ENCODE data around the gene MON2. TPM values are rescaled to one million over a fixed set of nuclear protein-coding genes. Genes with fewer than 3 reads are reported as not detected.
A peak's percentile ranks its signal among the peaks of the same experiment; 100 is the strongest.

MON2 gene
- total RNA-seq, 1 experiment from 2014 or later = 89.5 TPM

DNA sequence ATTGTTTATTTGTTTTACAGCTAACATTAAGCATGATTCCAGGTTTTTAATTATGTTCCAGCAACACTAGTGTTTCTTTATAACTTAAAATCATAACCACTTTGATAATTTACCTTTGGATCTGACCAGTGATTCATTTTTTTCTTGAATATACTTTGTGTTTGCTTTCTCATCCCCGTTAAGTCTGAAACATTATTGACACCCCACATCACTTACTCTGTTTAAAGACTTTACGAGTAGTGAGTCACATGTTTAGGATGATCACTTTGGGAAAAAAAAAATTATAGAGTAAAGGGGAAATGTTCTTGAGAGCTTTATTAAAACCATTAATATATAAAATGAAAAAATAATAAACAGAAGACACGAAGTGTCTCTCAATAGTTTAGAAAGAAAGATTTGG is 132.2 kb downstream of the MON2 start:
- no peak overlapping the region for H3K4me2 ChIP-seq (ENCODE audit: low read depth, low read length, poor library complexity, severe bottlenecking)

DNA sequence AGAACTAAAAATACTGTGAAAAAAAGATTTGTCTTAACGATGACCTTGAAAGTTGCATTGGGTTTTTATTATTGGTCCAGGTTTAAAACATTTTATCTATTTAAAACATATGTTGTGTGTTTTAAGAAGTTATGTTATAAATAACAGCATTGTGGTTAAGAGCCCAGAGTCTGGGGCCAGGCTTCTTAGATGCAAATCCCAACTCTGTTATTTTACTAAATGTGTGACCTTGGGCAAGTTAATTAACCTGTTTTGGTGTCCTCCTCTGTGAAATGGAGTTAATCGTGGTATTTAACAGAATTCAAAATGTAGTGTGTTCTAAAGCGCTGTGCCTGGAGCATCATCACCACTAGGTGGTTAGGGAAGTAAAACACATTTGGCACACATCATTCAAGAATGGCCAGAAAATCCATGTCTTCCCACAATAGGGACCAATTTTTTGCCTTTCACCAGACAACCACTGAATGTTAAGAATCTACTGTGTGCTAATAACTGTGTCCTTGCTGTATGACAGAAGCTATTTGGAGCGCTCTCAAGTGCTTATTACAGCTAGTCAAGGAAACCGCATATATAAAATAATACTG is 133.3 kb downstream of the MON2 start:
- Histone ChIP-seq H3K9me2 (replicated peaks; ENCODE audit: insufficient read depth, low read length) (no peaks in the 10 kb centered on the region), H3K79me2 (ENCODE audit: low read length) (peaks cover 17% of the 10 kb centered on the region), H3K4me1 (ENCODE audit: low read length) (peaks cover 33% of the 10 kb centered on the region), H2AFZ (ENCODE audit: low read length) (no peak overlapping the region), H3K27me3 (ENCODE audit: low read length) (no peaks in the 10 kb centered on the region), H3K27ac (ENCODE audit: low read length) (no peak overlapping the region), H4K20me1 (ENCODE audit: insufficient read depth, low read depth, low read length) (no peaks in the 10 kb centered on the region; the same call in 1 of the 2 replicates), H3K9ac (ENCODE audit: low read length) (no peak overlapping the region), H3K9me3 (ENCODE audit: low read length) (no peaks in the 10 kb centered on the region), H3K4me2 (ENCODE audit: low read depth, low read length, poor library complexity, severe bottlenecking) (no peak overlapping the region), H3K36me3 (ENCODE audit: insufficient read depth, low read length) (no peaks in the 10 kb centered on the region), H3K4me3 (ENCODE audit: low read length) (no peak overlapping the region)
- DNase-seq = no peak

More for the DNA sequence above, 132.2 kb downstream of the MON2 start:
- no peak for DNase-seq
- no peak overlapping the region for H3K27ac ChIP-seq (ENCODE audit: low read length)
- no peaks in the 10 kb centered on the region for H3K9me3 ChIP-seq (ENCODE audit: low read length)
- H3K9ac ChIP-seq (ENCODE audit: low read length) = no peak overlapping the region
- no peak overlapping the region for H2AFZ ChIP-seq (ENCODE audit: low read length)
- H3K27me3 ChIP-seq (ENCODE audit: low read length) = no peaks in the 10 kb centered on the region
- H3K79me2 ChIP-seq (ENCODE audit: low read length) = peaks cover 6% of the 10 kb centered on the region
- no peaks in the 10 kb centered on the region for H4K20me1 ChIP-seq (ENCODE audit: insufficient read depth, low read depth, low read length)
- no peak overlapping the region for H3K4me3 ChIP-seq (ENCODE audit: low read length)
- no peaks in the 10 kb centered on the region for H3K36me3 ChIP-seq (ENCODE audit: insufficient read depth, low read length)
- no peaks in the 10 kb centered on the region for H3K9me2 ChIP-seq (replicated peaks; ENCODE audit: insufficient read depth, low read length)
- peaks cover 22% of the 10 kb centered on the region for H3K4me1 ChIP-seq (ENCODE audit: low read length)

DNA sequence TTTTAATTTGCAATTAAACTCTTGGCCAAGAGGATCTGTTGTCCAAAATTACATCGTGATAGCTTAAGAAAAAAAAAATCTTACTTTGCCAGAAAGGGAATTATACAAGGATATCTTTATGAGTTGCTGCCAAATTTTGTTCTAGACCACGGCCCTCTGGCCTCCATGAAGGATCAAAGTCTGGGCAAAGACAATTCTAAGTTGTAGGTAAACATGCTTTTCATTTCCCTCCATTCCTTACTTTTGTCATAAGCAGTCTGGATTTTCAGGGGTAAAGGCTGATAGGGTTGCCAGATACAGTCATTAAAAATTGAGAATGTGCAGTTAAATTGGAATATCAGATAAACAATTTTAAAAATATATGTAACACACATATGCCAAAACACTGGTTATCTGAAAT is 135.1 kb downstream of the MON2 start:
- DNase-seq = no peak
- no peaks in the 10 kb centered on the region for H3K36me3 ChIP-seq (ENCODE audit: insufficient read depth, low read length)
- no peaks in the 10 kb centered on the region for H3K9me2 ChIP-seq (replicated peaks; ENCODE audit: insufficient read depth, low read length)
- H2AFZ ChIP-seq (ENCODE audit: low read length) = peak overlapping the region; percentile 54; the same call in 1 of the 2 replicates
- H3K27ac ChIP-seq (ENCODE audit: low read length) = peak overlapping the region; percentile 88
- peak overlapping the region; percentile 88 for H3K9ac ChIP-seq (ENCODE audit: low read length)
- H3K27me3 ChIP-seq (ENCODE audit: low read length) = no peaks in the 10 kb centered on the region
- H3K4me2 ChIP-seq (ENCODE audit: low read depth, low read length, poor library complexity, severe bottlenecking) = peak overlapping the region; percentile 86
- peaks cover 36% of the 10 kb centered on the region for H3K4me1 ChIP-seq (ENCODE audit: low read length)
- H3K4me3 ChIP-seq (ENCODE audit: low read length) = peak overlapping the region; percentile 88
- no peaks in the 10 kb centered on the region for H3K9me3 ChIP-seq (ENCODE audit: low read length)
- peaks cover 19% of the 10 kb centered on the region for H3K79me2 ChIP-seq (ENCODE audit: low read length)
- H4K20me1 ChIP-seq (ENCODE audit: insufficient read depth, low read depth, low read length) = no peaks in the 10 kb centered on the region; the same call in 1 of the 2 replicates

DNA sequence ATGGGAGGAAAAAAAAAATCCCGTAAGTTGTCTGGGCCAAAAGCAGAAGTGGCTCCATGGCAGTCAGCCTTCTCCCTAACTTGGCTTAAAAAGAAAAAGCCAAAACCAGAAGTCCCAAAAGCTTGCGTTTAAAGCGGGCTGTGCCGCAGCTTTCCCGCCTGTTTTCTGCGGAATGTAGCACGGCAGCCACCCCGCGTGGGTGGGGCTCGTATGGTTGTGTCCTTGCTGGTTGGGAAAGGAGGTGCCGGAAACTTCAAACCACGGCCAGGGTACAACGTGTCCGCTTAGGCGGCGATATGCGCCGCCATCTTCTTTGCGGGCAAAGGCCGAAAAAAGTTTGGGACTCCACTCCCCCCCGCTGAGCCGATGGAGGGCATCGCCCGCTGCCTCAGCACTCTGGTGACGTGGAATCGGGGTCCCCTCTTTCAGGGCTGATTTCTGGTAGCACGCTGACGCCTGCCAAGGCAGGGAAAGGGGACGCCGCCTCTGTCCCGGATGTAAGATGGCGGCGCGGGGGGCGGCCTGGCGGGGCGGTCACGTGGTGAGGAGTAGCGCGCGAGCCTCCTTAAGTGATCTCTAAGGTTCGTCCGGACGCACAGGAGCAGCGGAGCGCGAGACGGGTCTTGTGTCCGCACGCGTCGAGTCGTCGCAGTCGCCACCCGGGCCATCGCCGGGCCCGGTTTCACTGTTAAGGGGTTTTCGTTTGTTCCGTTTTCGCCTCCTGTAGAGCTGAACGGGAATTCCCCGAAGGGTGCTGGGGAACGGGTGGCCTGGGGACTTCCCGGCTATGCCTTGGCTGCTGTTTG is 135.8 kb downstream of the MON2 start:
- Histone ChIP-seq H4K20me1 (ENCODE audit: insufficient read depth, low read depth, low read length) (no peaks in the 10 kb centered on the region; the same call in 1 of the 2 replicates), H3K79me2 (ENCODE audit: low read length) (peaks cover 19% of the 10 kb centered on the region), H3K9me3 (ENCODE audit: low read length) (no peaks in the 10 kb centered on the region), H3K4me3 (ENCODE audit: low read length) (peak overlapping the region; percentile 88), H3K9ac (ENCODE audit: low read length) (peak overlapping the region; percentile 88), H3K9me2 (replicated peaks; ENCODE audit: insufficient read depth, low read length) (no peaks in the 10 kb centered on the region), H3K36me3 (ENCODE audit: insufficient read depth, low read length) (no peaks in the 10 kb centered on the region), H3K4me1 (ENCODE audit: low read length) (peaks cover 36% of the 10 kb centered on the region), H3K27ac (ENCODE audit: low read length) (peak overlapping the region; percentile 88), H2AFZ (ENCODE audit: low read length) (peak overlapping the region; percentile 54), H3K4me2 (ENCODE audit: low read depth, low read length, poor library complexity, severe bottlenecking) (peak overlapping the region; percentile 86), H3K27me3 (ENCODE audit: low read length) (no peaks in the 10 kb centered on the region)
- DNase-seq = peak; percentile 97

DNA sequence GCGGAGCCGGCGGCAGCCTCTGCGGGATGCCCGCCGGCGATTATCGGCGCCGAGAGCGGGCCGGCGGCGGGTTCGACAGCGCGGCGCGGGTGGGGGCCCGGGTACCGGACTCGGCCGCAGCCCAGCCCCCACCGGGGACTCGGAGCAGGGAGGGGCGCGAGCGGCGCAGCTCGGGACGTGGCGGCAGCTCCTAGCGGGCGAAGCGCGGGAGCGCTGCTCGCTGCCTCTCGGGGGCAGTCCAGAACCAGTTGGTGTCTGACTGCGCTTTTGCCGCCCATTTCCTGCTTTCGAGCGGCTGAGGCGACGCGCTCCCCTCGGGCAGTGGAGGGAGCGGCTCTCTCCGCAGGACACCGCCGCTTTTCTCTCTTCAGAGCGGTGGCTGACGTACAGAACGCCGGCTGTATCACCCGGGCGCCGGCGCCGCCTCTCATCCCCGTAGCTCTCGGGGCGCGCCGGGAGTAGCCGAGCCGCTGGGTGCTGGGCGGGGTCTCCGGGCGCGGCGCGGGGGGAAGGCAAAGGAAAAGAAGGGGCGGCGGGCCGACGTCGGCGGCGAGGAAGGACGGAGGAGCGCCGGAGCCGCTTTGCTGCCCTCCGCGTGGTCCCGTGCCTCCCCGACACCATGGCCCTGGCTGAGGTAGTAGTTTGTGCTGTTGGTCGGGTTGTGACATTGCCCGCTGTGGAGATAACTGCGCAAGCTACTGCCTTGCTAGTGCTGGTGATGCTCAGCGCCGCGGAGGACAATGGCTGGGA is 136.6 kb downstream of the MON2 start:
- Histone ChIP-seq H3K4me3 (ENCODE audit: low read length) (peak overlapping the region; percentile 88), H3K27me3 (ENCODE audit: low read length) (no peaks in the 10 kb centered on the region), H2AFZ (ENCODE audit: low read length) (peak overlapping the region; percentile 54; the same call in 1 of the 2 replicates), H4K20me1 (ENCODE audit: insufficient read depth, low read depth, low read length) (no peaks in the 10 kb centered on the region; the same call in 1 of the 2 replicates), H3K9me3 (ENCODE audit: low read length) (no peaks in the 10 kb centered on the region), H3K79me2 (ENCODE audit: low read length) (peaks cover 19% of the 10 kb centered on the region), H3K36me3 (ENCODE audit: insufficient read depth, low read length) (no peaks in the 10 kb centered on the region), H3K9me2 (replicated peaks; ENCODE audit: insufficient read depth, low read length) (no peaks in the 10 kb centered on the region), H3K4me2 (ENCODE audit: low read depth, low read length, poor library complexity, severe bottlenecking) (peak overlapping the region; percentile 86), H3K9ac (ENCODE audit: low read length) (peak overlapping the region; percentile 88), H3K27ac (ENCODE audit: low read length) (peak overlapping the region; percentile 88), H3K4me1 (ENCODE audit: low read length) (peaks cover 36% of the 10 kb centered on the region)
- peak; percentile 92 for DNase-seq

DNA sequence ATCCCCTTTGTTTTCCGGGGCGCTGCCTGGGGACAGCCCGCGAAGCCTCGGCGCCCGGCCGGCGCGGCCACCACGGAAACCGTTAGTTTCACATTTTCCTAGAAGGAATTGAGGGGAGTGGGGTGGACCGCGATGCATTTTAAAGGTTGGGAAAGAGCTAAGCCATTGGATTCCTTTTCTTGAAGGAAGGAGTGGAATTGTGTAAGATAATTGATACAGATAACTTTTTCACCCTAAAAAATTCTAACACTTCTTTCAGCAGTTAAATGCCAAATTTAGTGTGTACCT is 137.1 kb downstream of the MON2 start:
- Histone ChIP-seq H3K9me3 (ENCODE audit: low read length) (no peaks in the 10 kb centered on the region), H4K20me1 (ENCODE audit: insufficient read depth, low read depth, low read length) (no peaks in the 10 kb centered on the region; the same call in 1 of the 2 replicates), H3K79me2 (ENCODE audit: low read length) (peaks cover 19% of the 10 kb centered on the region), H3K27ac (ENCODE audit: low read length) (peak overlapping the region; percentile 88), H3K27me3 (ENCODE audit: low read length) (no peaks in the 10 kb centered on the region), H3K9ac (ENCODE audit: low read length) (peak overlapping the region; percentile 88), H2AFZ (ENCODE audit: low read length) (no peak overlapping the region), H3K4me2 (ENCODE audit: low read depth, low read length, poor library complexity, severe bottlenecking) (peak overlapping the region; percentile 86), H3K9me2 (replicated peaks; ENCODE audit: insufficient read depth, low read length) (no peaks in the 10 kb centered on the region), H3K4me1 (ENCODE audit: low read length) (peaks cover 36% of the 10 kb centered on the region), H3K36me3 (ENCODE audit: insufficient read depth, low read length) (no peaks in the 10 kb centered on the region), H3K4me3 (ENCODE audit: low read length) (peak overlapping the region; percentile 88)
- DNase-seq = no peak

DNA sequence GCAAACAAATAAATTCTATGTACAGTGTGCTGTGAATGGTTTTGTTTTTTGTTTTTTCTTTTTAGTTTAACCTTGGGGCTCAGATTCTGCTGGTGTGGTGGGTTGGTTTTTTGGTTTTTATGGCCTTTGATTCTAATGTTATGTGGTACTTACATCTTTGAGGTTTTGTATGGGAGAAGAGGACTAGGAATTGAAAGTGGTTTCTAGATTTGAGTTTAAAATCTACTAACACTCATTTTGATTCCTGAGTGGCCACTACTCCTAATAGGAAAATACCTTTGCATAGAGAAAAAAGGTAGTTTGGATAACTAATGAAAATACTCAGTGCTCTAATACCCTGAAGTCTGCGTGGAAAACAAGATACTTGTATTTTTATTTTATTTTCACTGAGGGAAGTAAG is 137.7 kb downstream of the MON2 start:
- peak overlapping the region; percentile 88 for H3K9ac ChIP-seq (ENCODE audit: low read length)
- H3K9me2 ChIP-seq (replicated peaks; ENCODE audit: insufficient read depth, low read length) = no peaks in the 10 kb centered on the region
- H3K36me3 ChIP-seq (ENCODE audit: insufficient read depth, low read length) = no peaks in the 10 kb centered on the region
- H3K9me3 ChIP-seq (ENCODE audit: low read length) = no peaks in the 10 kb centered on the region
- H3K4me3 ChIP-seq (ENCODE audit: low read length) = peak overlapping the region; percentile 88
- H2AFZ ChIP-seq (ENCODE audit: low read length) = no peak overlapping the region
- DNase-seq = no peak
- H3K79me2 ChIP-seq (ENCODE audit: low read length) = peaks cover 19% of the 10 kb centered on the region
- H3K27me3 ChIP-seq (ENCODE audit: low read length) = no peaks in the 10 kb centered on the region
- H4K20me1 ChIP-seq (ENCODE audit: insufficient read depth, low read depth, low read length) = no peaks in the 10 kb centered on the region; the same call in 1 of the 2 replicates
- peak overlapping the region; percentile 88; the same call in 1 of the 2 replicates for H3K27ac ChIP-seq (ENCODE audit: low read length)
- peak overlapping the region; percentile 86 for H3K4me2 ChIP-seq (ENCODE audit: low read depth, low read length, poor library complexity, severe bottlenecking)
- peaks cover 33% of the 10 kb centered on the region for H3K4me1 ChIP-seq (ENCODE audit: low read length)

DNA sequence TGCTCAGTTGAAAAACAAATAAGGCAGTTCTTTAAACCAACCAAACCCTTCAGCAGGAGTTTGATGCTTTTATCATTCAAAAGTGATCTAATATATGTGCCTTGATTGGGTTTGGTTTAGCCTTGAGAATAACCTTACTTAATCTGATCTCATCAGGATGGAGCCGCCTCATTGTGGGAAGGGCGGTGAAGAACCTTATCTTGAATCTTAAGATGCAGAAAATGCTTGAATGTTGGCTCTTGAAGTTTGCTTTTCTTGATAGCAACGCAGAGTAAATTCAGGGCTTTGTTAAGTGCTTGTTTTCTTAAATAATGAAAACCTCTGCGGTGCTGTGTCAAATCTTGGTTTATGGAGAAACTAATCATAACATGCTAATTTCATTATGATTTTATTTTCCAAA is 138.2 kb downstream of the MON2 start:
- no peak overlapping the region for H3K27ac ChIP-seq (ENCODE audit: low read length)
- no peaks in the 10 kb centered on the region for H3K9me3 ChIP-seq (ENCODE audit: low read length)
- no peaks in the 10 kb centered on the region for H3K36me3 ChIP-seq (ENCODE audit: insufficient read depth, low read length)
- peak overlapping the region; percentile 88 for H3K4me3 ChIP-seq (ENCODE audit: low read length)
- H3K4me1 ChIP-seq (ENCODE audit: low read length) = peaks cover 28% of the 10 kb centered on the region
- no peaks in the 10 kb centered on the region for H3K27me3 ChIP-seq (ENCODE audit: low read length)
- no peak overlapping the region for H2AFZ ChIP-seq (ENCODE audit: low read length)
- peak overlapping the region; percentile 86 for H3K4me2 ChIP-seq (ENCODE audit: low read depth, low read length, poor library complexity, severe bottlenecking)
- H3K79me2 ChIP-seq (ENCODE audit: low read length) = peaks cover 19% of the 10 kb centered on the region
- H3K9ac ChIP-seq (ENCODE audit: low read length) = no peak overlapping the region
- DNase-seq = no peak
- no peaks in the 10 kb centered on the region; the same call in 1 of the 2 replicates for H4K20me1 ChIP-seq (ENCODE audit: insufficient read depth, low read depth, low read length)
- no peaks in the 10 kb centered on the region for H3K9me2 ChIP-seq (replicated peaks; ENCODE audit: insufficient read depth, low read length)

Measured in Karpas-422 (cell line).